Inflammatory macrophage treated with lipopolysaccharide for 1 hour (primary cell): ENCODE measurements around the gene FSD2.

Experiments used
- DNase-seq, 2 donors: peaks; one replicate each; pipeline ENCODE4 v3.0.0-alpha.2; 2020 to 2022

FSD2 gene

GRCh38 chr15:82805994-82806406, at the start of gene FSD2:
Gene FSD2 (minus strand): TSS chr15:82806069. CDS start chr15:82787390, 18,679 bp downstream.
- DNase-seq = no peak

GRCh38 chr15:82854554-82854953, 48.7 kb upstream of the FSD2 start:
- DNase-seq = no peak

- DNase-seq = no peak
Measured at GRCh38 chr15:82852941-82853561, 47.2 kb upstream of the FSD2 start.

GRCh38 chr15:82851981-82852511, 46.2 kb upstream of the FSD2 start:
- DNase-seq = no peak

- DNase-seq = no peak
Measured at GRCh38 chr15:82851306-82851850, 45.5 kb upstream of the FSD2 start.

- DNase-seq = no peak
Measured at GRCh38 chr15:82850731-82851130, 44.9 kb upstream of the FSD2 start.

- DNase-seq = peak; percentile 79 to 80
Measured at GRCh38 chr15:82849556-82850512, 44.0 kb upstream of the FSD2 start.

- no peak for DNase-seq
Measured at GRCh38 chr15:82848241-82848993, 42.5 kb upstream of the FSD2 start.

GRCh38 chr15:82847703-82848102, 41.8 kb upstream of the FSD2 start:
- no peak for DNase-seq

GRCh38 chr15:82846621-82847020, 40.8 kb upstream of the FSD2 start:
- no peak for DNase-seq

GRCh38 chr15:82845686-82846085, 39.8 kb upstream of the FSD2 start:
- no peak for DNase-seq

- peak; percentile 72 to 88 for DNase-seq
Measured at GRCh38 chr15:82843566-82843965, 37.7 kb upstream of the FSD2 start.

GRCh38 chr15:82840166-82840565, 34.3 kb upstream of the FSD2 start:
- peak; percentile 52 to 63 for DNase-seq

GRCh38 chr15:82839136-82839535, 33.3 kb upstream of the FSD2 start:
- peak; percentile 70 to 82 for DNase-seq

GRCh38 chr15:82838096-82838735, 32.3 kb upstream of the FSD2 start:
- no peak for DNase-seq

- DNase-seq = no peak
Measured at GRCh38 chr15:82835391-82835917, 29.6 kb upstream of the FSD2 start.

GRCh38 chr15:82833362-82833682, 27.5 kb upstream of the FSD2 start:
- DNase-seq = no peak

- peak; percentile 72 to 79 for DNase-seq
Measured at GRCh38 chr15:82832601-82833361, 26.9 kb upstream of the FSD2 start.

GRCh38 chr15:82831894-82832600, 26.2 kb upstream of the FSD2 start:
- no peak for DNase-seq

GRCh38 chr15:82830427-82831173, 24.7 kb upstream of the FSD2 start:
- DNase-seq = no peak
